ENCODE data around the gene GABPA. TPM values are rescaled to one million over a fixed set of nuclear protein-coding genes. Genes with fewer than 3 reads are reported as not detected.
A peak's percentile ranks its signal among the peaks of the same experiment; 100 is the strongest.
"Not testable (repeated sequence)": the region's sequence is repeated elsewhere in the genome, so short reads cannot be mapped to it uniquely, and the experiment has no call there.

GABPA gene
- total RNA-seq, 2 experiments from 2014 or later, result 22.3 to 24.7 TPM

DNA sequence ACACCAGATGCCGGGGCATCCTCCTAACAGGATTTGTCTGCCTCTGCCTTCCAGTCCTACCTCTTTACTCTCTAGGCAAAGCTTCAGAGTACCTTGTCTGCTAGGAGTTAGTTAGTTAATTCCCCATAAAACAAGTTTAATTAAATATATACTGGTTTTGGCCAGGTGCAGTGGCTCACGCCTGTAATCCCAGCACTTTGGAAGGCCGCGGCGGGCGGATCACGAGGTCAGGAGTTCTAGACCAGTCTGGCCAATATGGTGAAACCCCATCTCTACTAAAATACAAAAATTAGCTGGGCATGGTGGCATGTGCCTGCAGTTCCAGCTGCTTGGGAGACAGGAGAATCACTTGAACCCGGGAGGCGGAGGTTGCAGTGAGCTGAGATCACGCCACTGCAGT, 20.7 kb upstream of the GABPA start:
- H3K27ac Mint-ChIP-seq; H3K4me1 Mint-ChIP-seq (ENCODE audit: low read depth); H3K9me3 Mint-ChIP-seq; H3K27me3 Mint-ChIP-seq; H3K36me3 Mint-ChIP-seq; intact Hi-C loops (cut with micrococcal nuclease); H3K4me3 Mint-ChIP-seq; POLR2A ChIA-PET; DNase-seq: not testable (repeated sequence)
- CTCF ChIA-PET, result interaction anchor here (1.2 to 5.9 kb wide), 2 partner anchors 8 to 106 kb away, joined by 3 to 49 read pairs; partner anchors contain the start of gene MRPL39

GRCh38 chr21:25717491-25718147, 17.2 kb upstream of the GABPA start:
- Mint-ChIP-seq H3K4me1 (ENCODE audit: low read depth) (peaks cover 4% of the 10 kb centered on the region), H3K4me3 (no peak overlapping the region), H3K27ac (no peak overlapping the region), H3K36me3 (peaks cover 12% of the 10 kb centered on the region), H3K9me3 (no peaks in the 10 kb centered on the region), H3K27me3 (no peaks in the 10 kb centered on the region)
- CTCF ChIA-PET, result interaction anchor here (0.7 to 1.6 kb wide), 3 partner anchors 9 to 454 kb away, joined by 3 to 8 read pairs (median 6); no protein-coding TSS in a partner anchor
- POLR2A ChIA-PET, result no interaction called here
- no peak for DNase-seq
- intact Hi-C loops (cut with micrococcal nuclease), result no loop called here

DNA sequence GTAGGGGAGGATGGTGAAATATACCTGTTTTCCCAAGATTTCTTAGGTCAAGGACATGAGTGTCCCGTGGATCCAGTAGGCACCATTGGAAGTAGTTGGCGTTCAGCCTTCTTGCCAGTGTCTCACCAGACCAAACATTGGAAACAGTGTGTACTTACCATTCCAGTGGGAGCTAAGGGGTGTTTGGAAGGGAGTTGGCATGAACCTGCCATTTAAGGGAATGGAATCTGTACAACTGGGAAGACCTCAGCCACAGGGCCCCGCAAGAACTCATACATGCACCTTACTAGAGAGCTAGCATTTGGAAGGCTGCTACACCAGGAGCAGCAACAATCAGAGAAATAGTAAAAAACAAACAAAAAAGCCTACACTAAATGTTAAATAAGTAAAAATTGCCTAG, 12.8 kb upstream of the GABPA start:
- CTCF ChIA-PET, result interaction anchor here (1.2 kb wide), 1 partner anchor 114 kb away, joined by 4 read pairs; no protein-coding TSS in a partner anchor
- H3K36me3 Mint-ChIP-seq, result peaks cover 29% of the 10 kb centered on the region
- no peak overlapping the region for H3K4me3 Mint-ChIP-seq

DNA sequence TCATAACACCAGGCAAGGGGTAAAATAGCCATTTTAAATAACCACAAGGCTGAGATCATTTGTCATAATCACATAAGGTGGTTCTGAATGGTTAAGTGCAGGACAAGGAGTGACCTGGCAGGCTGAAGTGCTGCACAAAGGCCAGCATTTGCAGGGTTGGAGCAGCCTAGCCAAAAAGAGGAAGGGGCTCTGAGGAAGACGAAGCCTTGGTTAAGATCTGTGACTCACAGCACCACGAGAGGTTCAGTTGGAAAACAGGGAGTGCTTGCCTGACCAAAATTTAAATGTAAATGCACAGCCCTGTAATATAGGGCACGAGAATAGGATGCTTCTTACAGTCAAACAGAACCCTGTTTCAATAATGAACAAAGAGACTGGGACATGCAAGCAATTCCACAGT, 12.1 kb upstream of the GABPA start:
- Mint-ChIP-seq H3K27me3 (no peaks in the 10 kb centered on the region), H3K27ac (no peak overlapping the region), H3K4me1 (ENCODE audit: low read depth) (no peaks in the 10 kb centered on the region), H3K4me3 (no peak overlapping the region), H3K9me3 (no peaks in the 10 kb centered on the region), H3K36me3 (peaks cover 29% of the 10 kb centered on the region)
- no peak for DNase-seq
- ChIA-PET CTCF (no interaction called here), POLR2A (no interaction called here)
- intact Hi-C loops (cut with micrococcal nuclease), result no loop called here

More for the DNA sequence above, 12.8 kb upstream of the GABPA start:
- no peaks in the 10 kb centered on the region for H3K9me3 Mint-ChIP-seq
- DNase-seq, result no peak
- POLR2A ChIA-PET, result no interaction called here
- no peaks in the 10 kb centered on the region for H3K4me1 Mint-ChIP-seq (ENCODE audit: low read depth)
- no peak overlapping the region for H3K27ac Mint-ChIP-seq
- no peaks in the 10 kb centered on the region for H3K27me3 Mint-ChIP-seq
- intact Hi-C loops (cut with micrococcal nuclease), result no loop called here

DNA sequence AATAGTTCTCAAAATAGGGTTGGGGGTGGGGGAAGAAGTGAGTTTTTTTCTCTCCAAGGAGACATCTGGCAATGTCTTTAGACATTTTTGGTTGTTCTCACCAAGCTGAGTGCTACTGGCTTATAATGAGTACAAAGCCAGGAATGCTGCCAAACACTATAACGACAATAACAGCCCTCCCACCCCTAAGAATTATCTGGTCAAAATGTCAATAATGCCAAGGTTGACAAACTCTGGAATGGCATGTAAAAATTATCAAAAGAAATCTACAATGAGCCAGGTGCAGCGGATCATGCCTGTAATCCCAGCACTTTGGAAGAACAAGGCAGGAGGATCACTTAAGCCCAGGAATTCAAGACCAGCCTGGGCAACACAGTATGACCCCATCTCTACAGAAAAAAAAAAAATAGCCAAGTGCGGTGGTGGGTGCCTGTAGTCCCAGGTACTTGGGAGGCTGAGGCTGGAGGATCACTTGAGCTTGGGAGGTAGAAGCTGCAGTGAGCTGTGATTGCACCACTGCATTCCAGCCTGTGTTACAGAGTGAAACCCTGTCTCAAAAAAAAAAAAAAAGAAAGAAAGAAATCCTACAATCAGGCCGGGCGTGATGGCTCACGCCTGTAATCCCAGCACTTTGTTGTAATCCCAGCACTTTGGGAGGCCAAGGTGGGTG, 2.5 kb upstream of the GABPA start:
- H3K27me3 Mint-ChIP-seq, result peaks cover 1% of the 10 kb centered on the region
- H3K36me3 Mint-ChIP-seq, result peaks cover 33% of the 10 kb centered on the region
- intact Hi-C loops (cut with micrococcal nuclease), result loop anchor here (10.0 kb wide), 1 partner anchor 217 kb away; no protein-coding TSS in a partner anchor
- CTCF ChIA-PET, result interaction anchor here (0.7 to 1.2 kb wide), 2 partner anchors 24 to 124 kb away, joined by 3 read pairs; no protein-coding TSS in a partner anchor
- no peak for DNase-seq
- peaks cover 37% of the 10 kb centered on the region for H3K4me1 Mint-ChIP-seq (ENCODE audit: low read depth)
- POLR2A ChIA-PET, result no interaction called here
- no peaks in the 10 kb centered on the region for H3K9me3 Mint-ChIP-seq
- H3K4me3 Mint-ChIP-seq, result no peak overlapping the region
- H3K27ac Mint-ChIP-seq, result no peak overlapping the region

- peaks cover 1% of the 10 kb centered on the region for H3K27me3 Mint-ChIP-seq
- ChIA-PET CTCF (interaction anchor here (0.7 to 3.2 kb wide), 7 partner anchors 8 to 468 kb away, joined by 3 to 32 read pairs (median 3); partner anchors contain the start of gene MRPL39), POLR2A (interaction anchor here (1.2 to 2.2 kb wide), 6 partner anchors 22 to 129 kb away, joined by 3 to 7 read pairs (median 4); no protein-coding TSS in a partner anchor)
- no peaks in the 10 kb centered on the region for H3K9me3 Mint-ChIP-seq
- peak; percentile 37 for DNase-seq
- peak overlapping the region; percentile 100 for H3K27ac Mint-ChIP-seq
- peaks cover 23% of the 10 kb centered on the region for H3K36me3 Mint-ChIP-seq
- intact Hi-C loops (cut with micrococcal nuclease), result loop anchor here (1.0 to 10.0 kb wide), 12 partner anchors 25 to 436 kb away; partner anchors contain the start of genes APP and JAM2
- peak overlapping the region; percentile 98 for H3K4me3 Mint-ChIP-seq
- H3K4me1 Mint-ChIP-seq (ENCODE audit: low read depth), result peaks cover 45% of the 10 kb centered on the region
Measured at GRCh38 chr21:25733859-25734653, 716 bp upstream of the GABPA start.

DNA sequence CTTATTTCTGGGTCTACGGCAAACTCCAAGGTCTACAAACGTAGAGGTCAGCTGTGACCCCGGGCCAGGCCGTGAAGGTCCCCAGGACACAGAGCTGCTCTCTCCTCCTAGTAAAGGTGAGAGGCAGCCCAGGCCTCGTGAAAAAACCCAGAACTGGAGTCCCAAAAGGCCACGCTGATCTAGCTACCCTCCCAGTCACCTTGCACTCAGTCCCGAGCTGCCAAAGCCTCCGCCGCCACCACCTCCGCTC, 193 bp upstream of the GABPA start:
- ChIA-PET POLR2A (interaction anchor here (1.2 to 2.2 kb wide), 6 partner anchors 22 to 129 kb away, joined by 3 to 7 read pairs (median 4); no protein-coding TSS in a partner anchor), CTCF (interaction anchor here (0.7 to 3.2 kb wide), 6 partner anchors 8 to 468 kb away, joined by 3 to 32 read pairs (median 3); partner anchors contain the start of gene MRPL39)
- no peak for DNase-seq
- Mint-ChIP-seq H3K27me3 (peaks cover 1% of the 10 kb centered on the region), H3K9me3 (no peaks in the 10 kb centered on the region), H3K4me3 (peak overlapping the region; percentile 98), H3K4me1 (ENCODE audit: low read depth) (peaks cover 50% of the 10 kb centered on the region), H3K27ac (peak overlapping the region; percentile 100), H3K36me3 (peaks cover 19% of the 10 kb centered on the region)
- intact Hi-C loops (cut with micrococcal nuclease), result loop anchor here (1.0 to 10.0 kb wide), 12 partner anchors 24 to 436 kb away; partner anchors contain the start of genes APP and JAM2

- DNase-seq, result peak; percentile 87
- H3K27ac Mint-ChIP-seq, result peak overlapping the region; percentile 100
- H3K27me3 Mint-ChIP-seq, result peaks cover 1% of the 10 kb centered on the region
- H3K9me3 Mint-ChIP-seq, result no peaks in the 10 kb centered on the region
- H3K4me3 Mint-ChIP-seq, result peak overlapping the region; percentile 98
- POLR2A ChIA-PET, result interaction anchor here (1.1 to 2.2 kb wide), 5 partner anchors 23 to 129 kb away, joined by 3 to 7 read pairs (median 4); no protein-coding TSS in a partner anchor
- CTCF ChIA-PET, result interaction anchor here (0.9 to 3.2 kb wide), 4 partner anchors 65 to 131 kb away, joined by 3 to 32 read pairs (median 5); partner anchors contain the start of gene MRPL39
- intact Hi-C loops (cut with micrococcal nuclease), result loop anchor here (1.0 to 10.0 kb wide), 6 partner anchors 23 to 279 kb away; no protein-coding TSS in a partner anchor
- peaks cover 52% of the 10 kb centered on the region for H3K4me1 Mint-ChIP-seq (ENCODE audit: low read depth)
- H3K36me3 Mint-ChIP-seq, result peaks cover 15% of the 10 kb centered on the region
Measured at GRCh38 chr21:25735646-25736597, 1.1 kb downstream of the GABPA start.

DNA sequence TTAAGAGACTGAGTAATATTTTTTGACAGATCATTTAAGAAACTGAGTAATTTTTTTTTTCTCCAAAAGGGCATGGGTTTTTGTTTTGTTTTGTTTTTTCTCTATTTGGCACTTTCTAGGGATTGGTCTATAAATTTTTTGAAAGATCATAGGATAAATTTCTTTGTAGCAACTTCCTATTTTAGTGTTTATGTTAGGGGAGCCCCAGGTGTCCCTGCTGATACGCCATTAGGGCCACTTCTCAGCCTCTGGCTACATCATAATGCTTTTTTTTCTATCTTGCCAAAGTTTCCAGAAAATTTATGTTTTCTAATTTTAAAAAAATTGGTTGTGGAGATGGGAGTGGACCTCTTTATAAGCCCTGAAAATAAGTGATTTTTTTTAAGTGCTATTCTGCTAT, 2.6 kb downstream of the GABPA start:
- Mint-ChIP-seq H3K27me3 (peaks cover 1% of the 10 kb centered on the region), H3K9me3 (no peaks in the 10 kb centered on the region), H3K4me1 (ENCODE audit: low read depth) (peaks cover 48% of the 10 kb centered on the region), H3K4me3 (no peak overlapping the region), H3K36me3 (peaks cover 13% of the 10 kb centered on the region), H3K27ac (no peak overlapping the region)
- ChIA-PET POLR2A (no interaction called here), CTCF (interaction anchor here (0.9 to 3.2 kb wide), 2 partner anchors 64 to 130 kb away, joined by 4 to 32 read pairs; partner anchors contain the start of gene MRPL39)
- no peak for DNase-seq
- intact Hi-C loops (cut with micrococcal nuclease), result loop anchor here (10.0 kb wide), 1 partner anchor 223 kb away; no protein-coding TSS in a partner anchor

GRCh38 chr21:25742900-25743299, 8.1 kb downstream of the GABPA start:
- no peak for DNase-seq
- Mint-ChIP-seq H3K9me3 (no peaks in the 10 kb centered on the region), H3K36me3 (peaks cover 5% of the 10 kb centered on the region), H3K27me3 (no peaks in the 10 kb centered on the region), H3K4me3 (no peak overlapping the region), H3K4me1 (ENCODE audit: low read depth) (peaks cover 21% of the 10 kb centered on the region), H3K27ac (no peak overlapping the region)
- intact Hi-C loops (cut with micrococcal nuclease), result no loop called here
- ChIA-PET POLR2A (no interaction called here), CTCF (interaction anchor here (0.6 to 1.0 kb wide), 2 partner anchors 134 to 153 kb away, joined by 4 read pairs; no protein-coding TSS in a partner anchor)

GRCh38 chr21:25744854-25745253, 10.1 kb downstream of the GABPA start:
- CTCF ChIA-PET, result interaction anchor here (1.3 to 1.9 kb wide), 2 partner anchors 57 to 136 kb away, joined by 4 to 8 read pairs; no protein-coding TSS in a partner anchor

More at GRCh38 chr21:25744854-25745253, 10.1 kb downstream of the GABPA start:
- H3K4me1 Mint-ChIP-seq (ENCODE audit: low read depth), result peaks cover 8% of the 10 kb centered on the region
- DNase-seq, result no peak
- no peaks in the 10 kb centered on the region for H3K27me3 Mint-ChIP-seq
- peaks cover 8% of the 10 kb centered on the region for H3K36me3 Mint-ChIP-seq
- H3K27ac Mint-ChIP-seq, result no peak overlapping the region
- no peak overlapping the region for H3K4me3 Mint-ChIP-seq
- POLR2A ChIA-PET, result no interaction called here
- intact Hi-C loops (cut with micrococcal nuclease), result no loop called here
- H3K9me3 Mint-ChIP-seq, result no peaks in the 10 kb centered on the region

Data from activated CD4-positive, alpha-beta memory T cell treated with anti-CD3 and anti-CD28 coated beads for 36 hours (primary cell).